ENCODE measurements around the gene CORO6.

Gene CORO6

GRCh38 chr17:29576214-29577000 is 46.3 kb downstream of the CORO6 start:
- DNase-seq: peak; percentile 62

GRCh38 chr17:29575511-29576213 is 47.0 kb downstream of the CORO6 start:
- DNase-seq: no peak

- peak; percentile 54 for DNase-seq
These were observed 47.8 kb downstream of the CORO6 start for GRCh38 chr17:29574732-29575510.

GRCh38 chr17:29573871-29574731 is 48.6 kb downstream of the CORO6 start:
- peak; percentile 63 for DNase-seq

- DNase-seq: no peak
These were observed 49.2 kb downstream of the CORO6 start for GRCh38 chr17:29573558-29573869.

- peak; percentile 88 for DNase-seq
These were observed 49.8 kb downstream of the CORO6 start for GRCh38 chr17:29572691-29573557.

- no peak for DNase-seq
These were observed 50.6 kb downstream of the CORO6 start for GRCh38 chr17:29571883-29572681.

- no peak for DNase-seq
These were observed 51.2 kb downstream of the CORO6 start for GRCh38 chr17:29571486-29571882.

- no peak for DNase-seq
These were observed 52.2 kb downstream of the CORO6 start for GRCh38 chr17:29570521-29570920.

GRCh38 chr17:29569245-29569950 is 53.3 kb downstream of the CORO6 start:
- peak; percentile 64 for DNase-seq

- DNase-seq: peak; percentile 96
These were observed 54.1 kb downstream of the CORO6 start, which contains the start of gene TP53I13 for GRCh38 chr17:29568331-29569244. Gene TP53I13, plus strand, starts transcription at chr17:29568701. Its CDS starts 58 bp downstream, at chr17:29568759.

- peak; percentile 92 for DNase-seq
These were observed 55.0 kb downstream of the CORO6 start for GRCh38 chr17:29567554-29568330.

GRCh38 chr17:29567304-29567553 is 55.5 kb downstream of the CORO6 start:
- no peak for DNase-seq

GRCh38 chr17:29566473-29567303 is 56.0 kb downstream of the CORO6 start, which contains the start of gene ABHD15:
Gene ABHD15, minus strand, starts transcription at chr17:29567037. Its CDS starts 71 bp downstream, at chr17:29566966.
- DNase-seq: peak; percentile 87

GRCh38 chr17:29565643-29566472 is 56.9 kb downstream of the CORO6 start:
- DNase-seq: peak; percentile 86

Measured in activated effector memory CD4-positive, alpha-beta T cell treated with anti-CD3 and anti-CD28 coated beads, Interleukin-2, amount 50 U/mL, for 16 hours (primary cell).